Stimulated activated CD8-positive, alpha-beta memory T cell treated with anti-CD3 and anti-CD28 coated beads, Interleukin-15, amount 100 ng/mL, for 4 hours (primary cell): ENCODE results near the gene GMDS.

ENCODE experiments used
- DNase-seq, 2 donors: peaks; one replicate each; pipeline ENCODE4 v3.0.0-alpha.2; 2020; ENCODE audit warnings: low read depth in 2 of 2

The GMDS gene

DNA sequence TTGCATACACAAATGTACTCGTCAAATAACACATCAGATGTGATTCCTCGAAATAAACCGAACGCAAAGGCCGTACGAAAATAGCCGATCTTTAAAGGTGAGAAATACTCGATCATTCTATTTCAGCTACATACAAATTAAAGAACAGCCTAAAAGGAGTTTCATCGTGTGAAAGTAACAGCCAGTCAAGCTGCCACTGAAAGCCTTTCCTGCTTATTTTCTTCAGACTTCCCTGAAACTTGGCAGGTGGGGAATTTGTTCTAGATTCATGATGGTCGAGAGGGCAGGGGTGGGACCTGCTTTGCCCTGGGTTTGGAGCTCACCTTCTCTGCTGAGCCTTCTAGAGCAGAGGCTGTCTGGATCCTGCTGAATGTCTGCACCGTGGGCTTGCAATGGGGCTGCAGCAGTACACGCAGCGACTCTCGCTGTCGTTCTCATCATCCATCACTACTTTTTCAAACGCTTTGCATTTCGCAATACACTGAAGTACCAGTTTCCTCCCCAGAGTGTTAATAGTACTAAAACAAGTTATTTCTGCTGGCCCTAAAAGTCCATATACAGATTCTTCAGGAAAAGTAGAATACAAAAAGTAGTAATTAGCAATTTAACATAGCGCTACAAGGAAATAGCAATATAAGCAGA, 619.5 kb downstream of the GMDS start:
- no peak for DNase-seq

DNA sequence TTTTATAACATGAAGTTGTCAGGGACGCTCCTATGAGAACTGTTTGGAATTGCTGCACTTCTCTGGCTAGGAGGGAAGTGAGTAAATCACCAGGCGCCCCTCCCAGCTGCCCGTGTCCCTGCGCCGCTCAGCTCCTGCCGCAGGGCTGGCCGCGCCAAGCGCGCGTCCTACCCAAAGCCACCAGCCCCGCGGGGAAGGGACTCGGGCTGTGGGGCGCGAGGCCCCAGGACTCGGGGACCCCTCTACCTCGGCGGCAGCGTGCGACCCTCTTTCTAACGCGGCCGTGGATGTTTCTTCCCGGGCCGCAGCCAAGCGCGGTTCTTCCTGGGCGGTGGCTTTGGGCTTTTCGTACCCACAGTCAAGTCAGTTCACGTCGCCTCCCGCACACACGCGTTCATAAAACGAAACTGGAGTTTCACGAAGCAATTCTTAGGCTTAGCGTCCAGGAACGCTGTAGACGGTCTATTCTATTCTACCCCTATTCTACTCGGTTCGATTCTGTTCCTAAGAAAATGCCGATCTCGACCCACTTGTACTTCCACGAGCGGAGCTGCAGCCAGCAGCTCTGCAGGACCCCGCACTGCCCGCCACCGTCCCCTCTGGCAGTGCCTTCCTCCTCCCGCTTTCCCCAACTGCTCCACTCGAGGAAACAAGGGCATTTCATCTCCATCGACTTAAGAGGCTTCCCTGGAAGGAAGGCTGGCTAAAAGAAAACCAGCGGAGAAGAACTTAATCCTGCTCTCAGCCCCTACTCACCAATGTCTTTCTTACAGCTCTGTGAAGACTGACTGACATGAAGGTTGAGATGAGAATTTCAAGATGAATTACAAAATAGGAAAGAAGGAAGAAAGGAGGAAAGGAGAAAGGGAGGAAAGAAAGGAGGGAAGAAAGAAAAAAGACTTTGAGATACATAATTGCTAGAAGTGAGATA, 620.3 kb downstream of the GMDS start:
- no peak for DNase-seq

DNA sequence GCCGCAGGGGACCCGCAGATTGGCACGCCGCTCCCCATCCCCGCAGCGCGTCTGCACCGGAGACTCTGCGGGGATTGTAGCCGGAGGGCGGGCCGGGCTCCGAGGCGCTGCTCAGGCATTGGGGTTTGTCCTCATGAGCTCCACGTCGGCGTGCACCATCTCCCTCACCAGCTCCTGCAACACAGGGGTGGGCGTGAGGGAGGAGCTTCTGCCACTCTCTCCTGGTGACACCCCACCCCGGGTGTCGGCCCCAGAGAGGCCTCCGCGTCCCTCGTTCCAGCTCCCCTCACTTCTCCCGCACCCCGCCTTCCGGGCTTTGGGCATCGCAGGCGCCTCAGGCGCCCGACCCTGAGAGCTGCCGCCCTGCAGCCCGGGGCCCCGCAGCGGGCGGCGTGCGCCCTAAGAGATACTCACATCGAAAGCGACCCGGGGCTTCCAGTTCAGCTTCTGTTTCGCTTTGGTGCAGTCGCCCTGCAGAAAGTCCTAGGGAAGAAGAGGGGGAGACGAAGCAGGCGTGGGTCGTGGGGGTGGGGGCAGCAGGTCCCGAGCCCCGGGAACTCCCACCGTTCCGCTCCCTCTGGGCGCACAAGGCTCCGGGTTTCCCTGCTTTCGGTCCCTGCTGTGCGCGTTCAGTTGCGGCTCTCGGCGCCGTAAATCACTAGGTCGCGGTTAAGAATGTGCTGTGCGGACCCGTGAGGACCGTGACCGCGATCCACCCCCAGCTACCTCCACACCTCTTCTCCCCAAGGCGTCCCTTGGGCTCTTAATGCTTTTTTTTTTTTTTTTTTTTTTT, 621.2 kb downstream of the GMDS start:
- no peak for DNase-seq

DNA sequence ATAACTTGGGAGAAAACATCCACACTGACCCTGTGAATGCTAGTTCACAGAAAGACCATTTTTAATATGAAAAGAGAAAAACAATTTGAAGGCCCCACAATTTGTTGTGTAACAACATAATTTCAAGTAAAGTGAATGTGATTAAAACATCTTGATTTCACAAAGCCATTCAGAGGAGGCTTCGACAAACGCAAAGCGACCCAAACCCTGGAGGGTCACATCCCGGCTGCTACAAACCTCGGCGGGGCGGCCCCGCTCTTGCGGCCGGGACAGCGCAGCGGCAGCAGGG, 621.7 kb downstream of the GMDS start:
- no peak for DNase-seq

DNA sequence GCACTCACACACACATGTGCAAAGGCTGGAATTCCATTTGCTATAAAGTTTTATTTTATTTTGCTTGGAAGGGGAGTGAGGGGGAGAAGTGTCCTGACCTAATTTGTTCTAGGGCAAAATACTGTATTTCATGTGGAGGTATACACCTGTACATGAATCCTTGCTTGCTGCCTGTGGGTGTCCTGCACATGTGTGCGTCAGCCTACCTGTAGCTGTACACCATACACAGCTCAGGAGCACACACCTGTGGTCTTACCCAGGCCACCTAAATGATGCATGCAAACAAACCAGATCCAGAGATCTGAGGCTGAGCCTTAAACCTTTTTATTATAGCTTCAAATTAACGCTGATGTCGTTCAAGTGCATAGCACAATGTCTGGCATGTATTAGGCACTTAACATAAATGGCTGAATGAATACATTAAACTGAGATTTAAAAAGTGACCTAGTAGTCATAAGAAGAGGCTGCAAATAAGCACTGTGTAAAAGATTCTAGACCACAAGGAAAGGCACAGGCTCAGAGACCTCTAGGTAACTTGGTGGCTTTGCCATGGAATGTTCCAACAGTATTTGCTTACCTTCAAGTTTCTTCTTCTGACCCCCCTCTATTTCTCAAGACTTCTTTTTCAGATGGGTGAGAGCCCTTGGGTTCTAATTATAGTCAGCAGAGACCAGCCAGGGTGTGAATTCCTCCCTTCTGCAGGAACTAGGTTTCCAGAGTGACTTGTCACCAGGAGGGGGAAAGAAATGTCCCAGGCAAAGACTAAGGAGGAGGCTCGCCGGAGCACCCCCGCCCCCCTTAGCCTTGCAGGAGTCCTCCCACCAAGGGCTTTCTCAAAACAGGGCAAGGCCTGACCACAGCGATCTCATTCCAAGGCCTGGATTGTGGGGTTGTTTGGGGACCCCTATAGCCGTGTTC, 622.3 kb downstream of the GMDS start:
- no peak for DNase-seq

DNA sequence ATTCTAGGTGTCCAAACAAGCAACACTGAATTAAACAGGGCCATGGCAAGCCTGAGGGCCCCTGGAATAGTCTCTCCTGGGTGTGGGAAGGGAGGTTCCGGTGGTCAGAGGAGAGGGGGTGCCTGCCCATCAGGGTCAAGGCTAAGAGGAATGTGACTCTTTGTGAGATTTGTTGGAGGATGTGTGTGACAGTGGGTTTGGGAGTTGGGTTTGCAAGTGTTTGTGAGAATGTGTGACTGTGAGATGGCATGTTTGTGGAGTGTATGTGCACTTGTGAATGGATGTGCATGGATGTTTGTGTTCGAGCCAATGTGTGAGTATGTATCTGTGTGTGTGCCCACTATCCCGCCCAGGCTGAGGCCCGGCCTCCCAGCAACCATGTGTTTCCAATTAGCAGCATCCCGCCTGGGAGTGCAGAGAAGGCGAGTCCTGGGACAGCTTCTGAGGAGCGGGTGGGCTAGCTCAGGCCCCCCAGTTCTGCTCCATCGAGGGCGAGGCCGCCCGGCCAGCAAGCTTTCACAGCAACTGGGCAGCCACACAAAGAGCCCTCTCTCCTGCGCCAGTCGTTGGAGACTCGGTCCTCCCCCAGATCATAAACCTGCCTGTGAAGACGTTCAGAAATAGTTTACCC, 623.1 kb downstream of the GMDS start:
- DNase-seq = no peak

DNA sequence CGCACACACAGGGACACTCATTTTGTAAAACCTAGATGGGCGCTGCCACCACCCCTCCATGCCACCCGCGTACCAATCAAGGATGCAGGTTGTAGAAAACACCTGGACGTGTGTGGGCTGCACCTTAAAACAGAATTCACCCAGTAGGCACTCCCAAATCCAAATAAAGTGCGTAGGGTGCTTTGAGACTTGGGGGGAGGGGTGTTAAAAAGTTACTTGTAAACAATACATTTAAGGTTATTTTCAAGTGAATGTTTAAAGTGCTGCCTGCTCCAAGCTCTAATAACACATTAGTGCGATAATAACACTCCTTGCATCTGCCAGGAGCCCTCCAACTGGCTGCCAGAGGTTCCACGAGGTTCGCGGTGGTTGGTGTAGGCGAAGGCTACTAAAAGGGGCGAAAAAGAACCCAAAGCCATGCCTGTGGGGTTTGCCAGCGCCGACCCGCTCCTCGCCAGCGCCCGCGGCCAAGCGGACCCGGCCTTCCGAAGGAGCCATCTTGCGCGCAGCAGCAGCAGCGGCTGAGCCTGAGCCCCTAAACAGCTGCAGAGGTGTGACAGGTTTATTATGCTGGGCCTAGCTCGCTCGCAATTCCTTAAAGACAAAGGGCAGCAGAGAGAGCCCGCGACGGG, 624.2 kb downstream of the GMDS start:
- no peak for DNase-seq

DNA sequence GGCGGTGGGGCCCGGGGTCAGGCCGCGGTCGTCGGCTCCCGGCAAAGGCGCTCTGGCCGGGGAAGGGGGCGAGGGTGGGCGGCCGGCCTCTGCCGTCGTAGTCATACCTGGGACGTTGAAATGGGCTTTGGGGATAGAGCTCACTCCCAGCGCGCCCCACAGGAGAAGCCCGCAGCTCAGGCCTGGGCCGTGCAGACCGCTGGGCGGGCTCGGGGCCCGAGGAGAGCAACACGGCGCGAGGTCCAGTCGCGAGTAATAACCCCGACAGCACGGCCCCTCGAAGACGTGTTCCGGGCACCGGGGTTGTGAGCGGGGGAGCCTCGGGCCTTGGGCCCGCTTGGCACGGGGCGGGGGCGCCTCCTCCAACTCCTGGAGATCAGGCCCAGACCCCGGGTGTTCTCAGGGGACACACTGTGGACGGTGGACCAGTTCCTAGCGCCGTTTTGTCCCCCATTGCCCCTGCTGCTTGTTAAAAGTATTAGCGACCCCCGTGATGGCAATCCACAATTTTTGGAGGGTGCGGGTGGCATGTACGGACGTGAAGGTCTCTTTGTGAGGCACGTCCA, 624.8 kb downstream of the GMDS start:
- no peak for DNase-seq

DNA sequence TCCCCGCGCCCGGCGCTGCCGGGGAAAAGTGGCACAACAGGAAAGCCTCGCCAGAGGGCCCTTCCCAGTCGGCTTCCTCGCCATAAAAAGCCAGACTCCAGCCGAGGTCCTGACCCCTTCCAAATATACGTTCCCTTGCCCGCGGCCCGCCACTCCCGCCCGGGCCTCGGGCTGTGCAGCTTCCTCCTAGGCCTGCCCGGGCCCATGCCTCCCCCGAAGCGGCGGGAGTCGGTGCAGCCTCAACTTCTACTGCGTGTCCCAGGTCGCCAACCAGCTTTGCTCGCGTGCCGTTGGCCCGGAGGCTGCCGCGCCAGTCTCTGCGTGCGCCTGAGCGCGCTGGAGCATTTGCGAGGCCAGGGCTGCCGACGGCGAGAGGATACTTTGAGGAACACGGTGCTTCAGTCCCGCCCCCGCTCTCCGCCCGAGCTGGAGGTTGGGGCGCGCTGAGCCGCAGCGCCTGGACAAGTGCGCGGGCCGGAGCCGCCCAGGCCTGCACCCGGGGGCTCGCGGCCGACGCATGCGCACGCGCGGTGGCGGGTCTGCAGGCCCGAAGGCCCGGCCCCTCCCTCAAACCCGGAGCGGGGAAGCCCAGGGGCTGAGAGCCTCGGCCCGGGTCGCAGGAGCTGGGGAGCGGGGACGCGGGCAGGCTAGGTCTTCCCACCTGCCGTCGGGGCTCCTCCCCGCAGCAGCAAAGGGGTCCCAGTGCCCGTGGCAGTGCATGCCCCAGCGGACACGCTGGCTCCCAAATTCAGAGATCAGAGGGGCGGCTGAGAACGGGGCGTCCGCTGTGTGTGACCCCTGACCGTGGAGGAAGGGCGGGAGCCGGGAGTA, 625.5 kb downstream of the GMDS start:
- no peak for DNase-seq

DNA sequence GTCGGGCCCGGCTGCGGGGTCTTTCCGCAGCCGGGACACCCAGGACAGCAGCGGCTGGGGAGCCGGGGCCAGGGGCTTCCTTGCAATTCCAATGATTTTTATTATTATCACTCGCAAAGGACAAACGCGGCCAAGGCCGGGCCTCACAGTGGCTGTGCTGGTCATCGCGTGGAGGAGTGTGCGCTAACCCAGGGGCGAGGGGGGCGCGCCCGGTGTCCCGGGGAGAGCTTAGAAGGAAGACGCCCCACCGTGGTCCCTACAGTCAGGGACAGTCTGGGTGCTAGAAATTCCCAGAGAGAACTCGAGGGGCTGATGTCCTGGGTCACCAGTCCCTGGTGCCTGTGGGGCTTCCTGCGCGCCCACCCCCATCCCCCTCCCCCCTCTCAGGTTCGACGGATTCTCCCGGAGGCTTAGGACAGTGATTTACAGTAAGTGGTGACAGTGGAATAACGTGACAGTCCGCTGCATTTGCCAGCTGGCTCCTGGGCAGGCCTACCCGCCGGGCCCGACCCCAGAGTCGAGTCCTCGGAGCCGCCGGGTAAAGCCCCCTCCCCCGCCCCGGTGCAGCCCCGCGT, 626.2 kb downstream of the GMDS start:
- no peak for DNase-seq

DNA sequence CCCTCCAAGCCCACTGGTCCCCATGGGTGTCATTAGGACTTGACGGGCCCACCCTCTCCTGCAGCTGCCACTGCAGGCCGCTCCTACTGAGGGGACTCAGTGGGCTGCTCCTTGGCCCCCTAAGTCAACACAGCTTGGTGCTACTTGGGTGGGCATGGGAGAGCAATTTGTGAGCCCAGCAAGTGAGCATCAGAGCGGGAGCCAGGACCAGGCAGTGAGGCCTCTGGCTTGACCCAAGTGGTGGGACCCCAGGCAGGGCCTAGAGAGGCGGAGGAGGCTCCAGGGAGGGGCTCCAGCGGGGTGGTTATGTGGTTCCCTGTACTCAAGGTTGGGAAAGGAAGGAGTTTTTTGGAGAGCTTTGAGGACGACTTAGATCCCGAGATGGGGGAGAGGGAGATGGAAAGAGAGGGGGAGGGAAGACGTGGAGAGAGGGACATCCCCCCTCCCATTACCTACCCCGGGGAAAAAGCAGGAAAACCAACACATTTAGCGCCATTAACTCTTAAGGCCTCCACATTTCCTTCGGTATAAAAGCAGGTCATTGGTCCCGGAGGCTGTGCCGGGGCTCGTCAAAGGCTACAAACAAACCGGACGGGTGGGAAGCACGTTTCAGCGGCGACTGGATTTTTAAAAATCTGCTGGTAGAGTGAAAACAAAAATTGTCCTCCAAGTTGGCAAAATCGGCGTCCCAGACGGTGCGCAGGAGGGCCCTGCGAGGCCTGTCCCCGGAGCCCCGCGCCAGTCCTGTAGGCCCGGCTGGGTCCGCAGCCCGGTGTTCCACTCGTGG, 626.9 kb downstream of the GMDS start:
- DNase-seq = no peak

DNA sequence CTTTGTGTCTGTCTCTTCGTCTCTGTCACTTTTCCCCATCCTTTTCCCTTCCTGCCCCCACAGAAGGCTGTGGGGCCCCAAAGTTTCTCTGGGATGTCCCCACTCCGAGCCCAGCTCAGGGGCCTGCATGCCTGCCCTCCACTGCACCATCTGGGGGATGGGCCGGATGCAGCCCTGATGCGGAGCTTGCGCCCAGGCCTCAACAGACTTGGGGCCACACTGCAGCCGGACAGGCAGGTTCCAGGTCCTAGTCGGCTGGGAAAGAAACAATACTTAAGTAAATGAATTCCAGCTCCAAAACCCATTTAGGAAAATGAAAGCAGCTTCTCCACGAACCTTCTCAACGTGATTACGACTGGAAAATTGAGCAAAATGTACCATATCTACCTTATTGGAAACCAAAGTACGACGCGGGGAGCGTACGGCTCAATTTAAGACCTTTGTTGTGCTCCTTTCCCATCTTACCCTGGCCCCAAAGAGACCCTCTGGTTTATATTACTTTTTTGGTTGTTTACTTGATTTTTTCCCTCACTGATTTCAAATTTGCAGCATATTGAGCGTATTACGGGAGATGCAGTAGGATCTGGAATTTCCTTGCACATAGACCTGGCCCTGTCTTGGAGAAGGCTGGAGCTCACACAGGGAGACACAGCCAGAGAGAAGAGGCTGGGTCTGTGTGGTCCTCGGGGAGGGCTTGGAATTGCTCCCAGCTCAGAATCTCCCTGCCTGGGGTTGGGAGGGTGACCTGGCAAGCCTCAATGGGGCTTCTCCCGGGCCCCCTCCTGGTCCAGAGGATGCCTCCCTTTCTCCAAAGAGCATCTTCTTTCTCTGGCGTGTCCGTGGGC, 627.7 kb downstream of the GMDS start:
- DNase-seq = no peak

DNA sequence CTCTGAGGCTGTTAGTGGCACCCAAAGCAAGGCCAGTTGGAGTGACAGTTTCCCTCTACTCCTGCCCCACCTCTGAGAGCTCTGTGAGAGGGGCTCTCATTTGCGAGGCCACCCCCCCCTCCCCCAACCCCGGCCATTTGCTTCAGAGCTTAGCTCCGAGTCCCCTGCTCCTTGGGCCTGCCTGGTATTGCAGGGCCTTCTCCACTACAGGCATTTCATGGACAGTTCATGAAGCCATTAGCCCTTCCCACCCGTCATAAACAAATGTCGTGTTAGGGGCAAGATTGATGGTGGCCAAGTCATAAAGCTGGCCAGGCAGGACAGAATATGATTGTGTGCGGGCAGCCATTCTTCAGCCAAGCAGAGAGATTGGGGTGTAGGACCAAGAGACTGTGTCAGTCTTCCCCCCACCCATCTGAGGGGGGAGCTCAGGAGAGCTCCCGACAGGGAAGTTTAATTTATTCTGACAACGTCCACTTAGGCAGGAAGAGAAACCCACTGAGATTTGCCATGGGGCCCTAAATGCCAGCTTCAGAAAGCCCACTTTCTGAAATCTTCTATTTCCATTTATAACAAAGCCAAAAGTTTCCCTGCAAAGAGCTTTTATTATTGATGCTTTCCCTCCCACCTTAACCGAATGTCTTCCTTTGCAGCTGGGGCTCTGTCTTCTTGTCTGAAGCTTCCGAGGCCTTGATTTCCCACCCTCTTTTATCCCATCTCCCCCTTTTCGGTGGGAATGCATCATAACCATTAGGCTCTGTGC, 628.5 kb downstream of the GMDS start:
- DNase-seq = no peak

DNA sequence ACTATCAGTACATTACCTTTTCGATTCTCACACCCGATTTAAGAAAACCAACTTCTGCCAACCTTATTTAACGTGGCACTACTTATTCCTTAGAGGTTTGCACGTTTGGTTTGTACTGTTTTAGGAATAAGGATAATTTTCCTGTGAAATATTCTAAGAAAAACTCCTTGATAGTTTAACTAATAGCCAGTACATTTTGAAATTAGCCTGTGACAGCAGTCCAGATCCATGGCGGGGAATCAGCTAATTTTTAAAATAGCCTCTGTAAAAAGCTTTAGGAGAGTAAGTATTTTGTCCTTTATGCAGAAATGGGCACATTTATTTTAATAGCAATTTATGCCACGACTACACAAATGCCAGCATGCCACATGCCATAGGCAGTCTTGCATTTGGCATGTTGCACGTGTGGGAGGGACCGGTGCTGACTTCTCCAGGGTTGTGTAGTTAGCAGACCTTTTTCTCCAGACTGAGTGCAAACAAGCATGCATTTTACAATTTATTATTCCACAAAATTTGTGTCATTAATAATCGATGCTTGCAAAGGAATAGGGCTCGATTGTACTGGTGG, 629.5 kb downstream of the GMDS start:
- no peak for DNase-seq

DNA sequence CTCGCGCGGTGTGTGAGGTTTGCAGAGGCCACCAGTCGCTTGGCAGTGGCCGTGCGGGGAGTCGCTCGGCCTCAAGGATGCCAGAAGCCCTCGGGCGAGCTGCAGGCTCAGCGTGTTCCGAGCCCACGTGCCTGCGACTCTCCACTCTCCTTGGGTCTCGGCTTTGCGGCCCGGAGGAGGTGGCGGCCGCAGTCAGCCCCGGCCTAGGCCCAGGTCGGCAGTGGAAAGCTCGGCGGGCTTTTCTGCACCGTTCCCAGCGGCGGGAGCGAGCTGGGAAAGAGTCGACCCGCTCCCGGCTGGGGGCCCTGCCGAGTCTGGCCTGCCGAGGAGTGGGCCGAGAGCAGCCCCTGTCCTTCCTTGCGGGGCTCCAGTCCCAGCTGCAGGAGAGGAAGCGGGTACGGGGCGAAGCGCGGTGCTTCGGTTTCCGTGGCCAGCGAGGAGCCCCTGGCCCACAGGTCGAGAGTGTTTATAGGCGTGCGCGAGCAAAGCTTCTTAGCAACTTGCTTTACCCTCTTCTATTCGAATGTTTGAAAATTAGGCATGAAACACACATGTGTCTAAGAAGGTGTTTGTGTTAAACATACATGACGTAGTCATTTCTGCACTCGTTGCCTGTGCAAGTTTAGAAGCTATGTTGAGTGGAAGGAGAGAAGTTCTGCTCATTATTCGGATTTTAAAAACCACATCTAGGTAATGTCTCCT, 630.1 kb downstream of the GMDS start:
- no peak for DNase-seq
